Stimulated activated CD4-positive, alpha-beta T cell treated with anti-CD3 and anti-CD28 coated beads, TNF-alpha, amount 100 ng/mL, for 1 hour (primary cell): ENCODE data around the gene AAMP.

ENCODE experiments used
- DNase-seq, 3 donors: peaks; one replicate each; pipeline ENCODE4 v3.0.0-alpha.2; 2020; ENCODE audit warnings: low read depth in 3 of 3, low spot score in 1 of 3

The AAMP gene

GRCh38 chr2:218294430-218295022 lies 24.6 kb upstream of the AAMP start:
- no peak for DNase-seq

DNA sequence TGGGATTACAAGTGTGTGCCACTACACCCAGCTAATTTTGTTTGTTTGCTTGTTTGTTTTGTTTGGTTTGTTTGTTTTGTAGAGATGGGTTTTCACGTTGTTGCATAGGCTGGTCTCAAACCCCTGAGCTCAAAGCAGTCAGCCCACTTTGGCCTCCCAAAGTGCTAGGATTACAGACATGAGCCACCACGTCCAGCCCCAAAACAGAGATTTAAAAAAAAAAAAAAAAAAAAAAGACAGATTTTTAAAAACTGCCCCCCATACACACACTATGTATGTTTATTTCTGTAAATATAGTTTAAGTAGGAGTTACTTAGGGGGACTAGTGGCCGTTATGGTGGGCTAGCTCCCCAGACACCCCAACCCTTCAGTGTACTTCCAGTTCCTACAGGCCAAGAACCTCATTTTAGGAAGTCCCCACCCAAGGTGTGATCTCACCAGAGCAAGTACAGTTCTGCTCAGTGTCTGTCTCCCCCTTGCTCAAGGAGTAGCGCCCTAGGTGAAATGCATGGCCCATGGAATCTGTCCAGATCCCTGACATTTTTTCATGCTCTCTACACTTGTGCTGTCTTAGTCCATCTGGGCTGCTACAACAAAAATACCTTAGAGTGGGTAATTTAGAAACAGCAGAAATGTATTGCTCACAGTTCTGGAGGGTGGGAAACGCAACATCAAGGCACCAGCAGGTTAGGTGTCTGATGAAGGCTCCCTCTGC lies 23.9 kb upstream of the AAMP start:
- DNase-seq = no peak

- peak; percentile 59 to 77 (median 66) for DNase-seq
Observed at GRCh38 chr2:218292048-218293014, 22.4 kb upstream of the AAMP start, which contains the start of gene TMBIM1. TSS of gene TMBIM1 (minus strand) at chr2:218292503. CDS start at chr2:218282141, 10,362 bp downstream.

- no peak for DNase-seq
Observed at GRCh38 chr2:218291318-218292047, 21.5 kb upstream of the AAMP start.

DNA sequence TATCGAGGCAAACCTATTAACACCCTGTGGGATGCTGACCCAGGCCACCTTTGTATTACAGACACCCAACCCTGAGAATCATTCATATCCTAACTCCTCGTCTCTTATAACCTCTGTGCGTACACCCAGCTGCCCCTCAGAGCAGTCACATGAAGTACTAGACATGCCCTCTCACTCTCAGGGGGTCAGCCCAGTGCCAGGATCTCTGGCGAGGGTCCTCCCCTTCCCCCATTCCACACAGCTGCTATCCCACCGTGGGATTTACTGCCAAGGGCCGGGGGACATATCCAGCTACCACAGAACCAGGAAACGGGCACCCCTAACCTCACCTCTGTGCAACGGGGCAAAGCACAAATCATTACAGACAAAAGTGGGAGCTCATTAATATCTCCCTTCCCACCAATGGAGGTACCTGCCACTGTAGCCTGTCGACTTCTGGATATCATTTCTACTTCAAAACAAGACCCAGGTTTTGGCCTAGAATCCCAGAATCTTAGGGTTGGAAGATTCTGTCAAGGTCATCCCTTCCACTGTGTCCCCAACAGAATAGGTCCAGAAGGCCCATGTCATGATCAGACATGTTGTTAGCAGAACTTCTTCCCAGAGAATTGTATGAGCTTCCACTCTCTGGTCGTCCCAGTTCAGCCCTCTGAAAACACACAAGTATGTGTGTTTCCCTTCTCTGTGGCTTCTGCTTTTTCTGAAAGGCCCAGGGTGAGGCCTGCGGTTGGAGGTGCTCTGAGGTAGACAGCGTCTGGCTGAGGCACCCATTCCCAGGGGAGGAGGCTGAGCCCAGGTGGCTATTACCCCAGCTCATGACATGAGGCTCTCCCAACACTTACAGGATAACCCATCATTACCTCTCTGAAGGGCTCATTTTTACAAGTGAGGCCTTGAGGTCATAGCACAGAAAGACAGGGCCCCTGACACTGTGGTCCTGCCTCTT lies 20.7 kb upstream of the AAMP start:
- DNase-seq = no peak

DNA sequence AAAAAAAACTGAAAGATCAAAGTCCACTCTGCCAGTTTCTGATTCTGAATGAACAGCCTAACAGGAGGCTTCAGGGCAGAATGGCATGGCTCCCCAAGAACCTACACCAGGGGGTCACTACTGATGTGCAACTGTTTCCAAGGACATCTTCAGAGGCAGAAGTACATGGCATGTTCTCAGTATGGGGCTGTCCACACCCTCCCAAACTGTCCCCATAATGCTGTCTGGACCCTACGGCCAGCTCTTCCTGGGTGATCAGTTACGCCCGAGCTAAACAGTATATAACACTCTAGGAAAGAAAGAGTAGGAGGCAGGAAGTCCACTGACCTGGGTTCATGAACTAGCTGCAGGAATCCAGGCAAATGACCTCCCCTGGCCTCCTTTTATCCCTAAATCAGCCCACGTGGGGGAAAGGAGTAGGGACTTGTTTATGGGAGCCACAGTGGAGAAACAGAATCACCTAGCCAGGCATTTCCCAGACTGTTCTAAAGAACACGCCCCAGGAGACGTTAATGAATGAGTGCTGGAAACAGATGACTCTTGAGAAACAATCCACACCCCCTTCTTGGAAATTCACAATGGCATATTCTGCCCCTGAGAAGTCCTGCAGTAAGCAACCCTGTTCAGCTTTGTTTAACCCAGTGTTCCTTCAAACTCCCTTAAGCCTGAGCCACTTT lies 19.8 kb upstream of the AAMP start:
- no peak for DNase-seq

GRCh38 chr2:218286570-218287459 lies 16.9 kb upstream of the AAMP start:
- DNase-seq = peak; percentile 49 to 65 (median 62)

- DNase-seq = no peak
Observed at GRCh38 chr2:218285604-218286003, 15.7 kb upstream of the AAMP start.

DNA sequence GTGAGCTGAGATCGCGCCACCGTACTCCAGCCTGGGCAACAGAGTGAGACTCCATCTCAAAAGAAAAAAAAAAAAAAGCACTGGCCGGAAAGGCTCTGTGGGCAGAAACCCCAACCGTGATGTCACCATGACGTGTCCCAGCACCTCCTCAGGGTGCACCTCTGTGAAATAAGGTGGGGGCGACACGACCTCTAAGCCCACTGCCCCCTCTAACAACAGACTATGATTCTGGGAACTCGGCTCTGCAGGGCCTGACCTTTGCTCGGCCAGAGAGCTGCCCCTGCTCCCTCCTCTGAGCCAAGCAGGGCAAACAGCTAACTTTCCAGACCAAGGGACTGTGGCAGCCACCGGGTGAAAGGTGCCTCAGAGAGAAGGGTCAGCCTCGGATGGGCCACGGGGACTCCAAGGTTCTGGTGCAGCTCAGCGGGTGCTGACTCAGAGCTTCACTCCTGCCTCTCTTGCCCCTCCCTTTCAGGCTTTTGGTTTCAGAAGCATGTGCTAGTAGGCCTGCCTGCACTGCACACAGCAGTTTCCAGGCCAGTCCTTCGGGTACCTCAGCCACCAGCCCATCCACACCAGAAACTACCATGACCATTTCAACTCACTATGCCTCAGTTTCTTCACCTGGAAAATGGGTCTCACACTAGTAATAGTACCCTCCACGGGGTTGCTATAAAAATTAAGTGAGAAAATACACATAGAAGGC lies 14.3 kb upstream of the AAMP start:
- DNase-seq = peak in 1 of 3 donors; percentile 33

DNA sequence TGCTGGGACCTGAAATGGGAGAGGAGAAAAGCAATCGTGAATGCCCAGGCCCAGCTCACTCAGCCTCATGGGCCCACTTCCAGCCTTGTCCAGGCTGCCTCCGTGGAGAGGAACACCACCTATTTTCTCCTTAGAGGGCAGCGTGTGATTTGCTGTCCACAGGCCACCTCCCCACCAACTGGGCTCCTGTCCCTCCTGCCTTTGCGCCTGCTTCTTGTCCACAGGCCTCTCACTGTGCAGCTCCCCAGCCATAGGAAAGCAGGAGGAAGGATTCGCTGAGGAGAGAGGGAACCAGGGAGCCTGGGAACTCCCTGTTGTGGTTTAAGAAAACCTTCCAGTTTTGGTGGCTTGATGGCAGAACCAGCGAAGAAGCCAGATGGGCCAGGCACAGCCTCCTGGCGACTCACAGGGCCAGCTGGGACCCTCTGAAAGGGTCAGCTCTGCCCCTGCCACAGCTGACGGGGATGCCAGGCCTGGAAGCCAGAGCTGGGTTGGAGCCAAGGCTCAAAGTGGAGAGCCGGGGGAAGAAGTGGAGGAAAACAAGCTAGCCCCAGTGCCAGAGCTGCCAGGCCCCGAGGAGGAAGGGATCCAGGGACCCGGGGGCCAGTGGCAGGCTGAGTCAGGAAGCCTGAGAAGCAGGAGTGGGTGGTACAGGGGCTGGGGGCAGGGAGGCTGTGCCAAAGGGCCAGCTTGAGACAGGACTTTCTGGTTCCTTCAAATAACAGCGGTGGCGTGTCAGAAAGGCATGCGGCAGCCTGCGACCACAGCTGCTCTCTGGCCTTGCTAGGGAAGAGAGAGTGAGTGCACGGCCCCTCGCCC lies 12.4 kb upstream of the AAMP start:
- no peak for DNase-seq

- no peak for DNase-seq
Observed at GRCh38 chr2:218281449-218281848, 11.5 kb upstream of the AAMP start.

- DNase-seq = no peak
Observed at GRCh38 chr2:218280260-218280870, 10.4 kb upstream of the AAMP start.

DNA sequence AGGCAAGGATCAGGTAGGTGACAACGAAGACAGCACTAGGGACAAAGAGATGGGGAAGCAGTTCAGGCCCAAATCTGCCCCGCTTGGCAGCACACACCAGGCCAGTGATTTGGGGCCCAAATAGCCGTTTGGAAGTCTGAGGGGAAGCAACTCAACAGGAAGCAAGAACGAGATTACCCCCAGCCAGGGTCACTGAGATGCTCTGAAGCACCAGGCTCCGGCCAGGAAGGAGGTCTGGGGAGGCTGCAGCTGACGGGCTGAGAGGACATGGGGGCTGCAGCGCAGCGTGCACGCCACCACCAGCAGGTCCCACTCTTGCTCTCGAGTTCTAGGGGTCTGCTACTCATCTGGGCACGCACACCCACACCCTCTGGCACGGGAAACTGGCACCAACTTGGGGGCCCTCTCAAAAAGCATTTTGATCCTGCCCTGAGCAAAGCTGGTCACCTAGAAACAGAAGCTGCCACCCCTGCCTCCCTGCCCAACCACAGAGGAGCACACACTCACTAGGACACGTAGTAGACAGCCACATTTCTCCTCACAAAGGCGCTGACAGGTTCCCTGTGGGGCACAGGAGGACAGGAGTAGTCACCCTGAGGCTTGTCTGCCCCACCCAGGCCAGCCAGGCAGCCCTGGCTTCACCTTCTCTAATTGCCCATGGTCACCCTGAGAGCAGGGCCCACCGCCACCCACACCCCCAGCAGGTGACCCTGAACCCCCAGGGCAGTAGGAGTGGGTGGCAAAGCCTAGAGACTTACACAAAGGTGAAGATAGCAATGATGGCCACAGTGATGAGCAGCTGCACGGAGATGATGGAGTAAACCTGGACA lies 8.8 kb upstream of the AAMP start:
- DNase-seq = no peak

DNA sequence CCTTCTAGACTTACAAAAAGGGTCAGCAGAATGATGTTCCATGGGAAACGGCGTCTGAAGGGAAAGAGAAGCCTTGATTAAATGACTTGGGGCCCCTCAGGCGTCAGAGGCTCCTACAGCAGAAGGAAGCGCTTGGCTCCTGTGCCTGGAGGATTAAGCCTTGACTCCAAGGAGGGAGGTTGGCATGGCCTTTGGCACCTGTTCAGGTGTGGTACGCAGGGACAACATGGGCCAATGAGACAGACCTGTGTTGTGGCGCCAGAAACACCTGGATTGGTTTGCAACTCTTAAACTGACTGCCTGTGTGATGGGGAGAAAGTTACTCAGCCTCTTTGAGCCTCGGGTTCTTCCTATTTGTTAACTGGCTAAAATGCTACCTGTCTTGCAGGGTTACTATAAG lies 8.0 kb upstream of the AAMP start:
- no peak for DNase-seq

DNA sequence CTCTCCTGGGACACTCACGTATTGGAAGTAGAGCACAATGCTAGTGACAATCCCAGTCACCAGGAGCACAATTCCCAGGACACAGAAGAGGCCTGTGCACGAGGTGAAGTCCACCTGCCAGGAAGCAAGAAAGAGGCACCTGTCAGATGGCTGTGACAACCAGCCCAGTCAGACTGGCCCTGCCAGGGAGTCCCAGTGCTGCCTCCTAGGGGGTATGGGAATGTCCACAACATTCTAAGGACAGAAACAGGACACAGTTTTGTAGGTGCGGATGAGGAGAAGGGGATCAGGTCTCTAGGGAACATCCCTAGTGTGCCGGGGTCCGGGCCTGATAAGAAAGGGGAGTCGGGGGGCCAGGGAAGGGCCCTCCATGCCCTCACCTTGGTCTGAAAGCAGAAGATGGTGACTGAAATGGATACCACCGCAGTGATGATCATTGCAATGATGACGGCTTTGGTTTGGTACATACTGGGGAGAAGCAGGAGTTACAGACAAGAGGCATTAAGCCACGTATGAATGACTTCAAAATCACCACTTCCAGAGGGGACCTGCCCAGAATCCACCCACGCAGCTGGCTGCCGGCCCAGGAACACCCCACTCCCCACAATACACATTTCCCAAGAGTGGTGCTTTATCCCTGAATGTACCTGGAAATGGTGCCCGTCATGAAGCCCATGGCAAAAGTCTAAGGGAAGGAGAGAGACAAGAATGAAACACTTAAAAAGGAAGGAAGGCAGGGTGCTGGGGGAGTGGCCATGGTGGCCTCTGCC lies 7.2 kb upstream of the AAMP start:
- DNase-seq = no peak
